PC-3 (cell line): ENCODE results near the gene CFAP57.

ENCODE experiments used
- CTCF ChIP-seq: fragments of 300-600 bp; sonication (generic); conservative IDR thresholded peaks from 2 replicates; pipeline ENCODE4 v1.5.1; 2017; ENCODE audit warnings: antibody characterized with exemption, low read depth, mild to moderate bottlenecking, low read length
- EZH2 ChIP-seq: fragments of 300-600 bp; sonication (generic); IDR thresholded peaks from one replicate; pipeline ENCODE4 v1.6.1; 2017; ENCODE audit warnings: antibody characterized with exemption, mild to moderate bottlenecking, low read length; ENCODE audit not compliant: unreplicated experiment
- EZH2phosphoT487 ChIP-seq: fragments of 300-600 bp; sonication (generic); IDR thresholded peaks from 2 replicates; pipeline ENCODE4 v1.6.1; 2018; ENCODE audit warnings: mild to moderate bottlenecking, antibody characterized with exemption, low read length, borderline replicate concordance

DNA sequence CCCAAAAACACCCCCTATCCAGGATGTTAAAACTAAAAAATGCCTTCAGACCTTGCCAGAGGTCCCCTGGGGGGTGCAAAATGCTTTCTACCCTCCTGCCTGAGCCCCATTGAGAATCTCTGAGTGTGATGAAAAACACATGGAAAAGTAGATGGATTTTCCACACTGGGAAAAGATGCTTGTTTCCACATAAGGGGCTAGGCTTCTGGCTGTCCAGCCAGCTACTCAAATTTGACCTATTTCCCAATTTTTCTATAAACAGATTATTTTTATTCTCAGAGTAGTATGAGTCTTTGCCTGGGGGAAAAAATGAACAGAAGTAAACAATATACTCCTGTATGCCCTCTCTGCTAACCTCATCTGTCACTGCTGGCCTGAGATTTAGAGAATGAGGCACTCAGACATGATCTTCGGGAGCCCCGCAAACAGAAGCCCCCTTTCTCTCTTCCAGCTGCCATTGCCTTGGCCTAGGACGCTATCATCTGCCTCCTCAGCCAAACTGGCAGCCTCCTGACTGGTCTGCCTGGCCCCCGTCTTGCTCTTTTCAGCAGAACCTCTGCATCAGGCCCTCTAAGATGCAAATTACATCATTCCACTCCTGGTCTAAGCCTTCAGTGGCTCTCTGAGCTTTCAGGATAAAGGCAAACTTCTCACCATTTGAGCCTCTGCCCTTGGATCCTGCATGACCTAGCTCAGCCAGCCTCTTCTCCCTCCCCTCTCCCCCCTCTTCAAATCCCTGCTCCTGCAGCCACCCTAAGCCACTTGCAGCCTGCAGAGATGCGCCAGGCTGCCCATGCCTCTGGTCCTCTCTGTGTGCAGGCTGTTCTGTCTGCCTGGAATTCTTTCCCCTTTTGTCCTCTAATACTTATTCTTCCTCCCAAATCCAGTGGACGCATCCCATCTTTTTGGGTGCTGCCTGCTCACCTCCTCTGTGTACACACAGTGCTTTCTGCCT lies 58.0 kb downstream of the CFAP57 start:
- TF ChIP-seq CTCF (no peak), EZH2 (no peak), EZH2phosphoT487 (no peak)
